ENCODE data around the gene HOXD4. TPM values are rescaled to one million over a fixed set of nuclear protein-coding genes. Genes with fewer than 3 reads are reported as not detected.

Gene HOXD4
- total and polyA plus RNA-seq, 2 of the 4 experiments (the other 2 are of a cell fraction) = not detected

- no peak overlapping the region for H2BK120ac ChIP-seq (ENCODE audit: low read depth, low read length)
- no peaks in the 10 kb centered on the region for H3K9me1 ChIP-seq (ENCODE audit: insufficient read depth, low read length)
- H3K4me1 ChIP-seq (ENCODE audit: control insufficient read depth, insufficient read depth, low read length) = no peaks in the 10 kb centered on the region
- no peaks in the 10 kb centered on the region for H3K79me1 ChIP-seq (ENCODE audit: low read depth in 1 of 2, low read length in 2 of 2)
- H3K18ac ChIP-seq (ENCODE audit: low read depth, low read length) = no peak overlapping the region
- TF ChIP-seq BHLHE40 (IDR thresholded peaks at IDR 0.05; ENCODE audit: low read depth, low read length) = no peak
- TF ChIP-seq USF2 (IDR thresholded peaks at IDR 0.05; ENCODE audit: low read depth, low read length) = no peak
- no peak for TF ChIP-seq NFE2L2 (IDR thresholded peaks at IDR 0.05; ENCODE audit: low read depth, low read length)
- TF ChIP-seq CHD1 (IDR thresholded peaks at IDR 0.05; ENCODE audit: low read depth, low read length) = no peak
- TF ChIP-seq FOS (IDR thresholded peaks at IDR 0.05; ENCODE audit: low read depth, low read length) = no peak
- TF ChIP-seq MXI1 (IDR thresholded peaks at IDR 0.05; ENCODE audit: borderline replicate concordance, low read depth, low read length) = no peak
- H4K5ac ChIP-seq (ENCODE audit: low read depth, low read length) = no peak overlapping the region
- no peak overlapping the region for H2BK20ac ChIP-seq (ENCODE audit: low read depth, low read length)
- H3K9ac ChIP-seq (ENCODE audit: low read depth, low read length) = no peak overlapping the region
- H4K8ac ChIP-seq (ENCODE audit: low read depth in 2 of 2, low read length in 2 of 2) = no peak overlapping the region
- ATAC-seq (ENCODE audit: low read depth) (no peak), DNase-seq (no peak)
- no peak overlapping the region for H3K4me3 ChIP-seq (ENCODE audit: insufficient read depth, low read depth, low read length)
- in situ Hi-C loops (cut with MboI; ENCODE audit: low sequenced_read_pairs) (no loop called here), dilution Hi-C loops (cut with HindIII; ENCODE audit: low sequenced_read_pairs, unreplicated experiment) (no loop called here), intact Hi-C loops (cut with micrococcal nuclease) (no loop called here)
- H3K14ac ChIP-seq (replicated peaks; ENCODE audit: low read depth, low read length) = no peak overlapping the region
- no peak overlapping the region for H3K4ac ChIP-seq (ENCODE audit: low read depth, low read length)
- peaks cover 15% of the 10 kb centered on the region for H3K9me3 ChIP-seq (ENCODE audit: control insufficient read depth, insufficient read depth, low read length)
- no peak overlapping the region for H3K56ac ChIP-seq (ENCODE audit: extremely low read depth, insufficient read depth, low read length)
- H2BK5ac ChIP-seq (ENCODE audit: low read depth, low read length, poor library complexity, severe bottlenecking) = no peak overlapping the region
- WGBS, 2 experiments (ENCODE audit: extremely low coverage in 2 of 2, insufficient read length in 1 of 2) = 10% methylated on average over 4 of the region's 48 CpGs; no CpG with 5 or more reads in 1 of the 2 experiments
- ChIA-PET POLR2A (ENCODE audit: unreplicated experiment) (no interaction called here), CTCF (interaction anchor here (0.6 to 3.3 kb wide), 2 partner anchors 130 to 302 kb away, joined by 3 to 7 read pairs; no protein-coding TSS in a partner anchor)
- no peak overlapping the region for H2AFZ ChIP-seq (replicated peaks; ENCODE audit: low read length, poor library complexity)
- H3K23ac ChIP-seq (ENCODE audit: low read depth, low read length) = no peak overlapping the region
- no peaks in the 10 kb centered on the region for H4K20me1 ChIP-seq (ENCODE audit: insufficient read depth, low read length)
- no peak overlapping the region for H3K27ac ChIP-seq (ENCODE audit: insufficient read depth, low read length)
- H3K27me3 ChIP-seq (ENCODE audit: control insufficient read depth, insufficient read depth, low read length) = peaks cover 93% of the 10 kb centered on the region
- no peak overlapping the region for H2AK5ac ChIP-seq (ENCODE audit: low read depth, low read length)
- no TSS peak for BruUV-seq (replicated peaks)
- no peak overlapping the region for H2AK9ac ChIP-seq (replicated peaks; ENCODE audit: low read depth, low read length, poor library complexity)
- no peak overlapping the region for H3K4me2 ChIP-seq (ENCODE audit: low read depth, low read length)
- H2BK15ac ChIP-seq (ENCODE audit: low read depth, low read length) = no peak overlapping the region
- no peaks in the 10 kb centered on the region for H3K36me3 ChIP-seq (ENCODE audit: control insufficient read depth, insufficient read depth, low read length)
- no peak overlapping the region for H4K91ac ChIP-seq (ENCODE audit: insufficient read depth, low read depth, low read length)
Measured at GRCh38 chr2:176152350-176153181, 1.2 kb downstream of the HOXD4 start.
